Putamen (tissue), 1 donor: Measurements from ENCODE around the gene UGCG.
"Not testable (repeated sequence)": the region's sequence is repeated elsewhere in the genome, so short reads cannot be mapped to it uniquely, and the experiment has no call there.

Experiments
- DNase-seq: peaks from one replicate; pipeline ENCODE4 v3.0.0-alpha.2; 2016; ENCODE audit warnings: low spot score

UGCG gene

GRCh38 chr9:111955048-111955447 is 58.4 kb downstream of the UGCG start:
- peak; percentile 13 for DNase-seq

DNA sequence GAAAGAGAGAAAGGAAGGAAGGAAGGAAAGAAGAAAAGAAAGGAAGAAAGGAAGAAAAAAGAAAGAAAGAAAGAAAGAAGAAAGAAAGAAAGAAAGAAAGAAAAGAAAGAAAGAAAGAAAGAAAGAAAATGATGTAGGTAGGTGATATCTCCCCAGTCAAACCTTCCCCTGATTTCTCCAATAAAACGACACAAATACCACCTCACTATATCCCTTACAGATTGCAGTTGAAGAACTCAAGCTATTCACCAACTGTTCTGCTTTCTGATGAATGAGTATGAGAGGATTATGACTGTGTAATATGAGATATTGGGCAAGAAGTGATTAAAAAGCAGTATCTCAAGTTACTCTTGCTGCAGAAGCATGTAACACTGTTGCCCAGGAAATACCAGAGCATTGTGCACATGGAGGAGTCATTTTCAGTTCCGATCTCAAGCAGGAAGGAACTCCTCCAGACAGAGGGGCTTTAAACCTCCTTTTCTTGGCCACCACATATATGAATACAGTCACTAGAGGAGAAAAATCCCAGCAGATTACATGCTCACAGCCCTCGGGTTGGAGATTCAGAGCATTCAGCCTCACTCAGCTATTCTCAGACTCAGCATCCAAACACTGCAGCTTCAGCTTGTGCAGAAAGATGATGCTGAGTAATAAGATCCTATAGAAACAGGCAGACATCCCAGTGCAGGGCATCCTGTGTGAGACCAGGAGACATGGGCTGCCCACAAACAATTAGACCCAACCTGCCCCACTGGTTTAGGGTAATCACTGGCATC is 61.4 kb downstream of the UGCG start:
- DNase-seq, result no peak

DNA sequence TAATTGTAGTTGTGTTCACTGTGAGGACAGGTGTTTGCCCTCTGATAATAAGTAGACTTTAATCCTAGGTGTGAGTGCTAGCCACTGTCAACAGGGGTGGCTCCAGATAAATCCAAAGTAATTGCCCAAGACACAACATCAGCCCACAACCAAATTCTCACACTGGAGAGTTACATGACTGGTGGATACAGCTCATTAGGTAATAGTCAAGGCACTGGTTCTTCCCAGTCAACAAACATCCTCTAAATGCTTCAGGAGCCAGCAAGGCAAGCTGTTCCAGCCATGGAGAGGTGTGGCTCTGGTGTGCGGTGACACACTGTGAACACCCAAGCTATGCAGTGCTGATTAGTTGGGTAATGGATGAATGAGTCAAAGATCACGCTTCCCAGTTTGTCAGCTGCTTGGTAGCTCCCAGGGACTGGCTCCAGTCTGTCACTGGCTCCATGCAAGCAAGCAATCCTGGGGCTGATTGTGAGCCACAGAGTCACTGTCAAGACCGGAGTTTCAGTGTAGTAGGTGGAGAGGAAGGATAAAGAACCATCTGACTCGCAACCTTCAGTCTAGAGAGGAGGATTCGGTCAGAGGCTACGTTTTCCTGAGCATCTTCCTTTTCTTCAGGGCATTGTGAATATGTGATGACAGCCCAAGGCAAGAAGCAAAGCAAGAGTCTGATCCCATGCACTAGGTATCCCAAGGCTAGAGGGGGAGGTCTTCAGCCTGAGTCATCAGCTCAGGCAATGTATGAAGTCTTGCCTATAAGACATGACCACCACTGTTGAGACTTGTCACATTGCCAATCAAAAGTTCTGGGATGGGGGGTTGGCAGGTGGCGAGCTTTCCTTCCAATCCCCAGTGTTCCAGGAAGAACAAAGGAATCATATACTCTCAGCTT is 63.1 kb downstream of the UGCG start:
- no peak for DNase-seq

- DNase-seq, result not testable (repeated sequence)
These were observed 63.9 kb downstream of the UGCG start for GRCh38 chr9:111960485-111960884.

DNA sequence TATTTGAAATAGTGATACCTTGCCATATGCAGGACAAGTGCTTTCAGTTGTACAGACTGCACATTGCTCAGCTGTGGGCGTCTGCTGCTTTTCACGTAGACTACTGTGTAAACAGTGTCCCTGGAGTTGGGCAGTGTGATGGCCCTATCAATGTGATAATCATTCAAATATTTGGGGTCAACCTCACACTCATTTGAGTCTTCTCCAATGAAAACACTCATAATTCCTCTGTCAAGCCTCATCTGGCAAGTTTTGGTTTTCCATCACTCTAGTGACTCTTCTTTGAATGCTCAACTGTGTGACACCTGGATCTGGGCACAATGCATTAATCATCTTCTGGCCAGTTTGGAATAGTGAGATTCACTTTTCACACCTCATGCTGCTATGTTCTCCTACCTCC is 64.4 kb downstream of the UGCG start:
- no peak for DNase-seq

DNA sequence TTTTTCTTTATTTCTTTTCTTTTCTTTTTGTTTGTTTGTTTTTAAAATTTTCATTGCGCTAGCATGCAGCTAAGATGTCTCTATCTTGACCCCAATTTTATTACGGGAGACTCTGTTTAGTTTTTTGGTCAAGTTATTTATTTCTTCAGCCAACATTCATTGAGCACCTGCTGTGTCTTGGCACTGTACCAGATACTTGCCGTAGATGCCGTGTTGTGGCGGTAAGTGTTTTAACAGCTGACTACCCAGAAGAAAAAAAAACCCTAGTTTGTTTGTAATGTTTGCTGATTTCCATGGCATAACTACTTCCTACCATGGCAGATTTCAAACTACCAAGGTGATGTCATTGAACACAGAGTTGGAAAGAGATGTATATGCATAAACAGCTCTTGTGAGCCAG is 65.0 kb downstream of the UGCG start:
- DNase-seq, result no peak

GRCh38 chr9:111962021-111962420 is 65.4 kb downstream of the UGCG start:
- no peak for DNase-seq

- DNase-seq, result no peak
These were observed 67.4 kb downstream of the UGCG start for GRCh38 chr9:111963995-111964394.

DNA sequence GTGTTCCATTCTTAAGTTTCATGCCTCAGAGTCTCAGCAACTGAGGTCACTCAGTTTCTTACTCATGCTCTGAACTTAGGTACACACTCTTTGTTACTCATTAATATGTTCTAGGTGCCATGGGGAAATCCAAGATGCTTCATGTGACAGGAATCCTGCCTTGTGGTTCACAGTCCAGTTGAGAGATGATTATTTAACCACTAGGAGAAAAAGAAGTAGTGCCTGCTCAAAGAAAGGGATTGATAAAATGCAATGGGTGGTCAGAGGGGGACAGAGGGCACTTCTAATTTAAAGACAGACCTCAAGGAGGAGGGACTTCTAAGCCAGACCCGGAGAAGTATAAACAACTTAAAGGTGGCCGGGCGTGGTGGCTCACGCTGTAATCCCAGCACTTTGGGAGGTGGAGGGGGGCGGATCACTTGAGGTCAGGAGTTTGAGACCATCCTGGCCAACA is 69.0 kb downstream of the UGCG start:
- DNase-seq, result no peak

- DNase-seq, result no peak
These were observed 69.6 kb downstream of the UGCG start for GRCh38 chr9:111966124-111966723.

GRCh38 chr9:111966861-111967291 is 70.3 kb downstream of the UGCG start:
- DNase-seq, result no peak

- DNase-seq, result no peak
These were observed 71.0 kb downstream of the UGCG start for GRCh38 chr9:111967621-111968020.

DNA sequence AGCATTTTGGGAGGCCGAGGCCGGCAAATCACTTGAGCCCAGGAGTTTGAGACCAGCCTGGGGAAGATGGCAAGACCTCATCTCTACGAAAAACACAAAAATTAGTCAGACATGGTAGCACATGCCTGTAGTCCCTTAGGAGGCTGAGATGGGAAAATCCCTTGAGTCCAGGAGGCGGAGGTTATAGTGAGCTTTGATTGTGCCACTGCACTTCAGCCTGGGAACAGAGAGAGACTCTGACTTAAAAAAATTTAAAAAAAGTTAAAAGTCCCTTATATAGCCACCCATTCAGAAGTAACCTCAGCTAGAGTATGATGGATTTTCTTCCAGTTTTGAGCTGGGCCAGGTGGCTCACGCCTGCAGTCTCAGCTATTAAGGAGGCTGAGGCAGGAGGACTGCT is 72.4 kb downstream of the UGCG start:
- DNase-seq, result no peak

- no peak for DNase-seq
These were observed 73.0 kb downstream of the UGCG start for GRCh38 chr9:111969622-111970021.

DNA sequence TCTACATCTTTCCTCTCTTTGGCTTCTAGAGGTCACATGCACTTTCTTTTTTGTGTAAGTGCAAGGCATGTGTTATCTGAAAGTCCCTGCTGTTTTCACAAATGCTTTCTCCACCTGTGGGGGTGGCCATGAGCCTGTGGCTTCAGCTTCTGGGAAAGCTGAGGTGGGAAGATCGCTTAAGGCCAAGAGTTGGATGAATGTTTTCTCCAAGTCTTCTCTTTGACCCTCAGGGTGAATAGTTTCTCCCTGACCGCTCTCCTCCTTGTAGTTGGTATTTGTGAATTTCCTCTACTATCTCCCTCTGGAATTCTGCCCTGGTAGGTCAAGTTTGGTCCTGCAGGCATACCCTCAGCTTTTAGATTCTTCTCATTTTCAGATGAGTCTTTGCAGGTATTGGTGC is 74.2 kb downstream of the UGCG start:
- no peak for DNase-seq

DNA sequence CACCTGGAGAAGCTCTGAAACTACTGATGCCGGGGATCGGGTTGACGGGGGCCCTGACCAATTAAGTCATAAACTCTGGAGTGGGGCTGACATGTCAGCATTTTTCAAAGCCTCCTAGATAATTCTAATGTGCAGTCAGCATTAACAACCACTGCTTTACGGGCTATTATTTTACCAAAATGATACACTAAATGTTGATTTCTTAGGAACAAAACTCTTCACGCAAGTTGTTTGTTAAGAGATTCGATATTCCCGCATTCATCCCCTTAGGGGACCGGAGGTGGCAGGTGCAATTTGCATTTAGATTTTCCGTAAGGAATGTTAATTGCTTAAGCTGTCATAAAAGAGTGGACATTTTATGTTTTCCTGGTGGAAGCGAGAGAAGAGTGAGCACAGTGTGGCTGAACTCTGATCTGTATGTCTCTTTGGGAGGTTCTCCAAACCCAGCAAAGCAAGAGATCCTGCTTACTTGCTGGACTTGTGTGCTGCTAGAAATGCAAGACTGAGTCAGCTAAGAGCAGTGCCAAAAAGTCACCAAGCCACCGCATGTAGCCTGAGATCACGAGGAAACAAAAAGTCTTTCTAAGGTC is 77.6 kb downstream of the UGCG start:
- DNase-seq, result no peak

GRCh38 chr9:111975709-111976108 is 79.1 kb downstream of the UGCG start:
- DNase-seq, result no peak

GRCh38 chr9:111978616-111979015 is 82.0 kb downstream of the UGCG start:
- no peak for DNase-seq

- DNase-seq, result no peak
These were observed 82.9 kb downstream of the UGCG start for GRCh38 chr9:111979561-111979960.

DNA sequence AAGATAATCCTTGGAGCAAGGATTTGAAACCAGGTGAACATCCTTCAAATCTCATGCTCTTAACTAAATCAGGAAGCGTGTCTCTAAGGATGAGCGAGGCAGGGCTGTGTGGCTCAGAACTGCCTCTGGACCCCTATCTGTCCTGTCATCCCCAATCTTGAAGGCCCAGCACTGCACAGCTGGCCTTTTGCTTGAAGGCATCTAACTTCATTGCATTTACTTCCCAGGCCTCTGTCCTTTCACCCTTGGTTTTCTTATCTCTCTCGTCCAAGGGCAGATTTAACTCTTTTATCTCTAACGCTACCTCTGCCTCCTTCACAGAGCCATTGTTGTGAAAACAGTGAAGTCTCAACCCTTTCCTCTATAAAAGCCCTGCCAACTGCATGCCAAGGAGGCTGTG is 83.8 kb downstream of the UGCG start:
- no peak for DNase-seq

- DNase-seq, result no peak
These were observed 86.9 kb downstream of the UGCG start for GRCh38 chr9:111983484-111983908.

DNA sequence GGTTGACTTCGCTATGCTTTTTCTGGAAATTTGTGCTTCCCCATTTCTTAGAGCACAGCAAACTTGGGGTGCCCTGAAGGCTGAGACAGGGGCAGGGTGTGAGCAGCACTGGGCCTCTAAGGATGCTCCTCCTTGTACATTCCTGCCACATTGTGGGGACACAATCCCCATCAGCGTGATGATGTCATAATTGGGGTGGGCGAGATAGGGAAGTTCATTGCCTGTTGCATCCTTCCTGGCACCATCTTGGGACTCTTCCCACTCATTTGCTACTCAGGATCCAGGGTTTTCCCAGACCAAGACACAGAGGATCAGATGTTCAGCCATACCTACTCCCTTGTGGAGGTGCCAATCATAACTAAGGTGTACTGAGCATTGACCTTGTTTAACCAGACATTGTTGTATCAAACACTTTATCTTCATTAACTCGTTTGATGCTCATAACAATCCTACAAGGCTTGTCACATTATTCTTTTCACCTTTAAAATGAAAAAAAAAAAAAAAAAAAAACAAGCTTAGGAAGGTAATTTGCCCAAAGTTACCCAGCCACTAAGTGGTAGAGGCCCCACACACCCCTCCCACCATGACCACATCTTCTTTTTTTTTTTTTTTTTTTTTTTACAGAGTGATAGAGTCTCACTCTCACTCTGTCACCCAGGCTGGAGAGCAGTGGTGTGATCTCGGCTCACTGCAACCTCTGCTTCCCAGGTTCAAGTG is 87.6 kb downstream of the UGCG start:
- DNase-seq, result no peak
